DOHH2 (cell line): ENCODE data around the gene CERK.

Experiments
- CTCF ChIP-seq: fragments of 200-600 bp; sonication (generic); IDR thresholded peaks from one replicate; pipeline ENCODE4 v1.5.1; 2014; ENCODE audit warnings: antibody characterized with exemption, mild to moderate bottlenecking, low read depth, low read length; ENCODE audit not compliant: poor library complexity, severe bottlenecking
- EZH2phosphoT487 ChIP-seq: fragments of 200-600 bp; sonication (generic); IDR thresholded peaks from 2 replicates; pipeline ENCODE4 v1.6.1; 2017; ENCODE audit warnings: borderline replicate concordance, mild to moderate bottlenecking, antibody characterized with exemption, low read length, moderate library complexity, mixed read lengths

GRCh38 chr22:46734830-46735453 is 3.1 kb downstream of the CERK start:
- TF ChIP-seq CTCF (no peak), EZH2phosphoT487 (no peak)
